ENCODE measurements around the gene ITGB6.
"Not testable (repeated sequence)": the region's sequence is repeated elsewhere in the genome, so short reads cannot be mapped to it uniquely, and the experiment has no call there.

The ITGB6 gene

GRCh38 chr2:160139991-160140390 lies 60.1 kb downstream of the ITGB6 start:
- no peak for DNase-seq (ENCODE audit: low read depth)

GRCh38 chr2:160139350-160139749 lies 60.7 kb downstream of the ITGB6 start:
- no peak for DNase-seq (ENCODE audit: low read depth)

GRCh38 chr2:160138406-160138805 lies 61.7 kb downstream of the ITGB6 start:
- no peak for DNase-seq (ENCODE audit: low read depth)

- no peak for DNase-seq (ENCODE audit: low read depth)
Observed at GRCh38 chr2:160137464-160137863, 62.6 kb downstream of the ITGB6 start.

- DNase-seq (ENCODE audit: low read depth), result no peak
Observed at GRCh38 chr2:160132761-160133160, 67.3 kb downstream of the ITGB6 start.

- no peak for DNase-seq (ENCODE audit: low read depth)
Observed at GRCh38 chr2:160126756-160127155, 73.3 kb downstream of the ITGB6 start.

GRCh38 chr2:160126315-160126714 lies 73.8 kb downstream of the ITGB6 start:
- no peak for DNase-seq (ENCODE audit: low read depth)

GRCh38 chr2:160125828-160126227 lies 74.2 kb downstream of the ITGB6 start:
- DNase-seq (ENCODE audit: low read depth), result no peak

GRCh38 chr2:160125366-160125765 lies 74.7 kb downstream of the ITGB6 start:
- DNase-seq (ENCODE audit: low read depth), result no peak

GRCh38 chr2:160124571-160124970 lies 75.5 kb downstream of the ITGB6 start:
- no peak for DNase-seq (ENCODE audit: low read depth)

GRCh38 chr2:160114721-160115120 lies 85.4 kb downstream of the ITGB6 start:
- DNase-seq (ENCODE audit: low read depth), result not testable (repeated sequence)

- DNase-seq (ENCODE audit: low read depth), result no peak
Observed at GRCh38 chr2:160114020-160114419, 86.1 kb downstream of the ITGB6 start.

- DNase-seq (ENCODE audit: low read depth), result no peak
Observed at GRCh38 chr2:160111951-160112798, 87.9 kb downstream of the ITGB6 start.

- DNase-seq (ENCODE audit: low read depth), result no peak
Observed at GRCh38 chr2:160110674-160111239, 89.3 kb downstream of the ITGB6 start.

GRCh38 chr2:160109939-160110673 lies 90.0 kb downstream of the ITGB6 start:
- peak; percentile 30 for DNase-seq (ENCODE audit: low read depth)

- no peak for DNase-seq (ENCODE audit: low read depth)
Observed at GRCh38 chr2:160109243-160109642, 90.8 kb downstream of the ITGB6 start.

- no peak for DNase-seq (ENCODE audit: low read depth)
Observed at GRCh38 chr2:160108646-160109045, 91.4 kb downstream of the ITGB6 start.

GRCh38 chr2:160105366-160105765 lies 94.7 kb downstream of the ITGB6 start:
- no peak for DNase-seq (ENCODE audit: low read depth)

- no peak for DNase-seq (ENCODE audit: low read depth)
Observed at GRCh38 chr2:160104115-160104514, 96.0 kb downstream of the ITGB6 start.

- DNase-seq (ENCODE audit: low read depth), result no peak
Observed at GRCh38 chr2:160097326-160097725, 102.7 kb downstream of the ITGB6 start.

- peak; percentile 3 for DNase-seq (ENCODE audit: low read depth)
Observed at GRCh38 chr2:160096409-160096808, 103.7 kb downstream of the ITGB6 start.

- DNase-seq (ENCODE audit: low read depth), result no peak
Observed at GRCh38 chr2:160092445-160092844, 107.6 kb downstream of the ITGB6 start.

- DNase-seq (ENCODE audit: low read depth), result no peak
Observed at GRCh38 chr2:160091381-160091780, 108.7 kb downstream of the ITGB6 start.
